Nephron (organoid): ENCODE measurements around the gene ECT2.
"Not testable (repeated sequence)": the region's sequence is repeated elsewhere in the genome, so short reads cannot be mapped to it uniquely, and the experiment has no call there.

Source experiments
- H3K27ac Mint-ChIP-seq, 3 experiments: 2 replicates each; pipeline ENCODE4 v1.8.0; 2020; ENCODE audit warnings: mixed read lengths in 3 of 3, mild to moderate bottlenecking in 2 of 3, moderate library complexity in 1 of 3
- H3K27me3 Mint-ChIP-seq: 2 replicates; pipeline ENCODE4 v1.8.0; 2021; ENCODE audit warnings: low read depth, mild to moderate bottlenecking, moderate library complexity, mixed read lengths
- H3K36me3 Mint-ChIP-seq: 2 replicates; pipeline ENCODE4 v1.8.0; 2020; ENCODE audit warnings: low read depth, mixed read lengths
- H3K4me1 Mint-ChIP-seq: 2 replicates; pipeline ENCODE4 v1.8.0; 2020; ENCODE audit warnings: mixed read lengths
- H3K4me3 Mint-ChIP-seq, 3 experiments: 2 replicates each; pipeline ENCODE4 v1.8.0; 2020; ENCODE audit warnings: mild to moderate bottlenecking in 3 of 3, mixed read lengths in 3 of 3, moderate library complexity in 2 of 3
- H3K9me3 Mint-ChIP-seq: 2 replicates; pipeline ENCODE4 v1.8.0; 2020; ENCODE audit warnings: mixed read lengths
- TF ChIP-seq, protein P1 (sequence below), 3 experiments: fragments of 200-600 bp; sonication (generic); IDR thresholded peaks; one replicate each; pipeline ENCODE4 v1.5.0; 2021; ENCODE audit warnings: antibody characterized with exemption in 3 of 3; ENCODE audit not compliant: unreplicated experiment in 3 of 3

Gene ECT2

DNA sequence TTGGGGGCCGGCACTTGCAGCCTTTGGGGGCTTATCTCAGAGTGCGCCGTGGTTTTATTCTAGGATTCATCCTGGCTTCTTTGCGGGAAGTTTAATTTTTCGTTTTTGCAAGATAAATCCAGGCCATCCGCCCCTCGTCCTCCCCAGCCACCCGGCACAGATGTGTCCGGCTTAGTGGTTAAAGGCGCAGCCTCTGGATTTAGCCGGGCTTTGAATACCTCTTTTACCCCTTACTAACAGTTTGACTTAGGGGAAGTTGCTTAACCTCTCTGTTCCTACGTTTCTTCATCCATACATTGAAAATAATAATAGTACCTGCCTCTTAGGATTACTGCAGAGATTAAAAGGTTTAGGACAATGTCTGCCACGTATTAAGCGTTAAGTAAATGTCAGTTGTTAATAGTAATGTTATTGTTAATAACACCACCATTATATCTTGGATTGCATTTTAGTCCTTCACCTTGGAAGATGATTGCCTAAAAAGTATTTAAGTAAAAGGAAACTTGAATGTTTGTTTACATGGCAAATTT is 714 bp downstream of the ECT2 start:
- peak overlapping the region; percentile 93 to 98 (median 96) for H3K4me3 Mint-ChIP-seq
- H3K4me1 Mint-ChIP-seq = peaks cover 18% of the 10 kb centered on the region
- H3K36me3 Mint-ChIP-seq = peaks cover 17% of the 10 kb centered on the region
- no peaks in the 10 kb centered on the region for H3K9me3 Mint-ChIP-seq
- H3K27ac Mint-ChIP-seq = peak overlapping the region; percentile 17 to 56 (median 48)
- no peaks in the 10 kb centered on the region for H3K27me3 Mint-ChIP-seq
- TF ChIP-seq, protein P1, sequence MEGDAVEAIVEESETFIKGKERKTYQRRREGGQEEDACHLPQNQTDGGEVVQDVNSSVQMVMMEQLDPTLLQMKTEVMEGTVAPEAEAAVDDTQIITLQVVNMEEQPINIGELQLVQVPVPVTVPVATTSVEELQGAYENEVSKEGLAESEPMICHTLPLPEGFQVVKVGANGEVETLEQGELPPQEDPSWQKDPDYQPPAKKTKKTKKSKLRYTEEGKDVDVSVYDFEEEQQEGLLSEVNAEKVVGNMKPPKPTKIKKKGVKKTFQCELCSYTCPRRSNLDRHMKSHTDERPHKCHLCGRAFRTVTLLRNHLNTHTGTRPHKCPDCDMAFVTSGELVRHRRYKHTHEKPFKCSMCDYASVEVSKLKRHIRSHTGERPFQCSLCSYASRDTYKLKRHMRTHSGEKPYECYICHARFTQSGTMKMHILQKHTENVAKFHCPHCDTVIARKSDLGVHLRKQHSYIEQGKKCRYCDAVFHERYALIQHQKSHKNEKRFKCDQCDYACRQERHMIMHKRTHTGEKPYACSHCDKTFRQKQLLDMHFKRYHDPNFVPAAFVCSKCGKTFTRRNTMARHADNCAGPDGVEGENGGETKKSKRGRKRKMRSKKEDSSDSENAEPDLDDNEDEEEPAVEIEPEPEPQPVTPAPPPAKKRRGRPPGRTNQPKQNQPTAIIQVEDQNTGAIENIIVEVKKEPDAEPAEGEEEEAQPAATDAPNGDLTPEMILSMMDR (IDR thresholded peaks at IDR 0.05; ENCODE audit: unreplicated experiment in 3 of 3) = no peak

DNA sequence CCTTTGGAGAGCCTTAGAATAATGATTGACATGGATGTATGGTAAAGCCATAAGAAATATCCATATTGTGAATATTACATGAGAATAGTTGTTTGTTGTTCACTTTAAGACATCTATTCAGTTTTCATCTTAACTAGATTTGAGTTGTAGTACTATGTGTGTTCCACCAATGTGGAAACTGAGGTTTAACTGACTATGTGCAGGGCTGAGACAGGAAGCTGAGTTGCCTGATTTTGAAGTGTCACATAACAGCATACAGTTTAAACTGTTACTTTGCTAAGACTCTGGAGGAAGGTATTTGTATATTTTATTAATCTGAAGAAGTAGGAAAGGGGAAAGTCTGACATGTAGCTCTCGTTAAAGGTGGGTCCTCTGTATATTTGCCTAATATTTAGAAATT is 2.1 kb downstream of the ECT2 start:
- Mint-ChIP-seq H3K27me3 (no peaks in the 10 kb centered on the region), H3K4me3 (peak overlapping the region; percentile 62 to 98 (median 93)), H3K4me1 (peaks cover 18% of the 10 kb centered on the region), H3K9me3 (no peaks in the 10 kb centered on the region), H3K36me3 (peaks cover 27% of the 10 kb centered on the region), H3K27ac (no peak overlapping the region)
- TF ChIP-seq, protein P1 (IDR thresholded peaks at IDR 0.05; ENCODE audit: unreplicated experiment in 3 of 3) = no peak

DNA sequence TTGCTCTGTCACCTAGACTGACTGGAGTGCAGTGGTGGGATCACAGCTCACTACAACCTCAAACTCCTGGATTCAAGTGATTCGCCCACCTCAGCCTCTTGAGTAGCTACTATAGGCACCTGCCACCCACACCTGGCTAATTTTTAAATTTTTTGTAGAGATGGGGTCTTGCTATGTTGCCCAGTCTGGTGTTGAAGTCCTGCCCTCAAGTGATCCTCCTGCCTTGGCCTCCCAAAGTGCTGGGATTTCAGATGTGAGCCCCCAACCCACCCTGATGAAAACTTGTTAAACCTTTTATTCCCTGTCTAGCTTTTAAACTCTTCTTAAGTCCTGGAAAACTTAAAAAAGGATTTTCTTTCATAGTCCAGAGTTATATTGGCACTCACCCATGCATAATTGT is 2.6 kb downstream of the ECT2 start:
- H3K27ac Mint-ChIP-seq = no peak overlapping the region
- H3K27me3 Mint-ChIP-seq = no peaks in the 10 kb centered on the region
- H3K4me1 Mint-ChIP-seq = peaks cover 18% of the 10 kb centered on the region
- TF ChIP-seq, protein P1 (IDR thresholded peaks at IDR 0.05; ENCODE audit: unreplicated experiment in 3 of 3) = no peak
- no peaks in the 10 kb centered on the region for H3K9me3 Mint-ChIP-seq
- H3K36me3 Mint-ChIP-seq = peaks cover 31% of the 10 kb centered on the region
- H3K4me3 Mint-ChIP-seq = peak overlapping the region in 2 of 3 experiments; percentile 45 to 61

DNA sequence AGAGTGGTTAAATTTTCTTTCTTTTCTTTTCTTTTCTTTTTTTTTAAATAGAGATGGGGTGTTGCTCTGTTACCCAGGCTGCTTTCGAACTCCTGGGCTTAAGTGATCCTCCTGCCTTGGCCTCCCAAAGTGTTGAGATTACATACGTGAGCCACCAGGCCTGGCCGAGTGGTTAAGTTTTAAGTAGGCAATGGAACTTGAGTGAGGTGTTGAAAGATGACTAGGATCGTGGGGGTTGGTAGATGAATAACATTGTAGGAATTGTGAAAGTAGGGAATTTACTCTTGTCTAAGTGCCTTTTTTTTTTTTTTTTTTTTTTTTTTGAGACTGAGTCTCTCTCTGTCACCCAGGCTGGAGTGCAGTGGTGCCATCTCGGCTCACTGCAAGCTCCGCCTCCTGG is 9.9 kb downstream of the ECT2 start:
- H3K27ac Mint-ChIP-seq, H3K9me3 Mint-ChIP-seq, H3K4me1 Mint-ChIP-seq, H3K4me3 Mint-ChIP-seq, H3K27me3 Mint-ChIP-seq: not testable (repeated sequence)
- peaks cover 60% of the 10 kb centered on the region for H3K36me3 Mint-ChIP-seq

DNA sequence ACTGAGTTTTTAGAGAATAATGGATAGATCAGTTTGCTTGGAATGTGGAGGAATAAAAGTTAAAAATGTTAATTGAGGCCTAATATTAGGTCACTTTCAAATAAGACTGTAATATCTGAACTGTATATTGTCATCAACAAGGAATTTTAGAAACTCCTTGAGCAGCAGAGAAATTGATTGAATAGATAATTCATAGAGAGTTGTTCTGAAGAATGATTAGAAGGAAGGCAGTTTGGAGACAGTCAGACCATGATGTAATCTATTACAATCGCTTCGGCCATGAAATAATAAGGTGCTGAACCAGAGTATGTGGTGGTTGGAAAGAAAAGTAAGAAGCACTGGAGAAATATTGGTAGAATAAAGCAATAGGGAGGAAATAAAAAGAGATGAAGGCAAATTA is 15.7 kb downstream of the ECT2 start:
- H3K27me3 Mint-ChIP-seq = no peaks in the 10 kb centered on the region

DNA sequence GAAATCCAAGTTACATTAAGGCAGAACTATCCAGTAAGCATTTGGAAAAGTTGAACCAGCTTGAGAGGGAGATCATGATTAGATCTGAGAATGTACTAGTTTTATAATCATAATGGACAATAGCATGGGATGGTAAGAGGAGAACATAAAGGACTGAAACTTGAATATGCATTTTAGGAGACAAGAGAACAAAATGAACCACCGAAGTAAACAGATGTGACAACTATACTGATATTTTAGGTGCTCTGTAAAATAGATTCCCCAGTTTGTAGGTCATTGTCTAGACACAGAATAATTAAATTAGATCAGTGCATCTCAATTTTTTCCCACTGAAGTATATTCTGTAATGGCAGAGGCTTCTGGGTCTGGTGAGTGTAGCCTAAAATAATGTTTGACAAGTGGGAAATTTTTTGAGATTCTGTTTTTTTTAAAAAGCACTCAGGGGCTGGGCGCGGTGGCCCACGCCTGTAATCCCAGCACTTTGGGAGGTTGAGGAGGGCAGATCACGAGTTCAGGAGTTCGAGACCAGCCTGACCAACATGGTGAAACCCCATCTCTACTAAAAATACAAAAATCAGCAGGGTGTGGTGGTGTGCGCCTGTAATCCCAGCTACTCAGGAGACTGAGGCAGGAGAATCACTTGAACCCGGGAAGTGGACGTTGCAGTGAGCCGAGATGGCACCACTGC is 16.3 kb downstream of the ECT2 start:
- peaks cover 3% of the 10 kb centered on the region for H3K9me3 Mint-ChIP-seq
- TF ChIP-seq, protein P1 (IDR thresholded peaks at IDR 0.05; ENCODE audit: unreplicated experiment in 3 of 3) = no peak
- no peak overlapping the region for H3K27ac Mint-ChIP-seq
- H3K4me3 Mint-ChIP-seq = no peak overlapping the region
- H3K4me1 Mint-ChIP-seq = no peaks in the 10 kb centered on the region
- H3K36me3 Mint-ChIP-seq = peaks cover 83% of the 10 kb centered on the region
- no peaks in the 10 kb centered on the region for H3K27me3 Mint-ChIP-seq

More for the DNA sequence above, 15.7 kb downstream of the ECT2 start:
- TF ChIP-seq, protein P1 (IDR thresholded peaks at IDR 0.05; ENCODE audit: unreplicated experiment in 3 of 3) = no peak
- Mint-ChIP-seq H3K36me3 (peaks cover 80% of the 10 kb centered on the region), H3K27ac (no peak overlapping the region), H3K4me1 (no peaks in the 10 kb centered on the region), H3K4me3 (no peak overlapping the region), H3K9me3 (no peaks in the 10 kb centered on the region)
